ENCODE results near the gene PDSS2. TPM values are rescaled to one million over a fixed set of nuclear protein-coding genes. Genes with fewer than 3 reads are reported as not detected.

PDSS2 gene
- total RNA-seq, 4 donors from 2014 or later, result 4.3 to 14.7 (median 12.1) TPM

- H3K4me3 ChIP-seq, result no peak overlapping the region
- no peak for TF ChIP-seq POLR2AphosphoS5 (IDR thresholded peaks at IDR 0.05)
- no peak for TF ChIP-seq EP300 (IDR thresholded peaks at IDR 0.05)
- TF ChIP-seq CTCF (IDR thresholded peaks at IDR 0.05), result no peak
- no peak for TF ChIP-seq POLR2A (IDR thresholded peaks at IDR 0.05)
Measured at GRCh38 chr6:107399935-107400334, 59.4 kb downstream of the PDSS2 start.

DNA sequence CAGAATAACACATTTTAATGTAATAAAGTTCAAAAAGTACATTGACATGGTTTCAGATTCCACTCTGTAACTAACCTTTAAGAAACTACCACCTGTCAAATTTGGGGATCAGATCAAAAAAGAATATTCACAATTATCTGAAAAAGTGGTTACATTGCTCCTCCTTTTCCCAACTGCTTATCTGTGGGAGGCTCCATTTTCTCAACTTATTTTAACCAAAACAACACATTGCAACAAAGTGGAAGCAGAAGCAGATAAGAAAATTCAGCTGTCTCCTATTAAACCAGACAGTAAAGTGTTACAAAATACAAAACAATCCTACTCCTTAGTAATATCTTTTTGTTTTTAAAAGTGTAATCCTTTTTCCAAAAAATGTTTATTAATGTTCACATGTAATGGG lies 61.4 kb downstream of the PDSS2 start:
- H3K36me3 ChIP-seq, result peaks cover under 1% of the 10 kb centered on the region
- no peak for TF ChIP-seq POLR2A (IDR thresholded peaks at IDR 0.05)
- TF ChIP-seq EP300 (IDR thresholded peaks at IDR 0.05), result no peak
- TF ChIP-seq POLR2AphosphoS5 (IDR thresholded peaks at IDR 0.05), result no peak
- no peaks in the 10 kb centered on the region for H3K4me1 ChIP-seq
- DNase-seq (ENCODE audit: low spot score in 2 of 2), result no peak
- no peaks in the 10 kb centered on the region for H3K27me3 ChIP-seq
- no peak overlapping the region for H3K4me3 ChIP-seq
- H3K27ac ChIP-seq, result no peak overlapping the region
- peaks cover 4% of the 10 kb centered on the region for H3K9me3 ChIP-seq

More at GRCh38 chr6:107399935-107400334, 59.4 kb downstream of the PDSS2 start:
- WGBS, result 83% methylated on average over 1 of the region's 1 CpG
- Histone ChIP-seq H3K4me1 (no peaks in the 10 kb centered on the region), H3K9me3 (peaks cover 7% of the 10 kb centered on the region), H3K27ac (no peak overlapping the region), H3K27me3 (no peaks in the 10 kb centered on the region), H3K36me3 (peaks cover 5% of the 10 kb centered on the region)
- DNase-seq (ENCODE audit: low spot score in 2 of 2), result no peak

DNA sequence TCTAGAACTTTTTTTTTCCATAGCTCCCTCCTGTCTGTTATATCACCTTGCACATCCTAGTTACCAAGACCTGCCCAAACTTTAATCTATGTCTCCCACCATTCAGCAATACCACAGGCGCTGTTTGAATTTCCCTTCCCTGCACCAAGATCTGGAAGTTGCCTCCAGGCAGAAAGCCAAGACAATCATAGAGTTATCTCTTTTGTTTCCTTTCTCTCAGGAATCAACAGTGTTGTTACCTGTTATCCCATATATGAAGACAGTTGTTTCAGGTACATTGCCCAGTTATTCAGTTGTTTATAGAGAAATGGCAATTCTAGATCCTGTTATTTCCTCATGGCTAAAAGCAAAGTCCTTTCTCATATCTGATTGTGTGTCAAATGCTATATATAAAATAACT lies 63.2 kb downstream of the PDSS2 start:
- H3K9me3 ChIP-seq, result peaks cover 9% of the 10 kb centered on the region
- 97% methylated on average over 1 of the region's 1 CpG for WGBS
- H3K27ac ChIP-seq, result no peak overlapping the region
- no peaks in the 10 kb centered on the region for H3K36me3 ChIP-seq
- no peak for DNase-seq (ENCODE audit: low spot score in 2 of 2)
- no peaks in the 10 kb centered on the region for H3K27me3 ChIP-seq
- TF ChIP-seq CTCF (IDR thresholded peaks at IDR 0.05) (no peak), EP300 (IDR thresholded peaks at IDR 0.05) (no peak), POLR2A (IDR thresholded peaks at IDR 0.05) (no peak), POLR2AphosphoS5 (IDR thresholded peaks at IDR 0.05) (no peak)
- H3K4me1 ChIP-seq, result no peaks in the 10 kb centered on the region
- H3K4me3 ChIP-seq, result no peak overlapping the region

DNA sequence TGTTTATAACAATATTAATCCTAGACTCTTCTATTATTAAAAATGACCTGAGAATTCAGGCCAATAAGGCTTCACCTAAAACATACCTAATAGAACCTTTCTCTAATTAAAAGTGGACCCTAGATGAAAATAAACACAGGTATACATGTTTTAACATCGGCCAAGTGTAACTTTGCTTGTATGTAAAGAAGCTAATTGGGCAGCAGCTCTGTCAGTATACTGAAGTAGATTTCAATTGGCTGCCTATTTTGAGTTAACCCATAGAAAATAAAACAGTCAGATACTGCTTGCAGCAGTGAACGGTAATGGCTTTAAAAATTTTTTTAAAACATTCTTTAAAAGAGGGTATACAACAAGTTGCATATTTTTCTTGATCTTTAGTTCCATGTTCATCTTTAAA lies 67.3 kb downstream of the PDSS2 start:
- no peak overlapping the region for H3K4me3 ChIP-seq
- DNase-seq (ENCODE audit: low spot score in 2 of 2), result no peak
- TF ChIP-seq POLR2A (IDR thresholded peaks at IDR 0.05) (no peak), CTCF (IDR thresholded peaks at IDR 0.05) (no peak), EP300 (IDR thresholded peaks at IDR 0.05) (no peak), POLR2AphosphoS5 (IDR thresholded peaks at IDR 0.05) (no peak)
- H3K27ac ChIP-seq, result no peak overlapping the region
- WGBS, result 93% methylated on average over 2 of the region's 2 CpGs
- H3K36me3 ChIP-seq, result no peaks in the 10 kb centered on the region
- peaks cover 9% of the 10 kb centered on the region for H3K9me3 ChIP-seq
- H3K4me1 ChIP-seq, result no peaks in the 10 kb centered on the region
- no peaks in the 10 kb centered on the region for H3K27me3 ChIP-seq

DNA sequence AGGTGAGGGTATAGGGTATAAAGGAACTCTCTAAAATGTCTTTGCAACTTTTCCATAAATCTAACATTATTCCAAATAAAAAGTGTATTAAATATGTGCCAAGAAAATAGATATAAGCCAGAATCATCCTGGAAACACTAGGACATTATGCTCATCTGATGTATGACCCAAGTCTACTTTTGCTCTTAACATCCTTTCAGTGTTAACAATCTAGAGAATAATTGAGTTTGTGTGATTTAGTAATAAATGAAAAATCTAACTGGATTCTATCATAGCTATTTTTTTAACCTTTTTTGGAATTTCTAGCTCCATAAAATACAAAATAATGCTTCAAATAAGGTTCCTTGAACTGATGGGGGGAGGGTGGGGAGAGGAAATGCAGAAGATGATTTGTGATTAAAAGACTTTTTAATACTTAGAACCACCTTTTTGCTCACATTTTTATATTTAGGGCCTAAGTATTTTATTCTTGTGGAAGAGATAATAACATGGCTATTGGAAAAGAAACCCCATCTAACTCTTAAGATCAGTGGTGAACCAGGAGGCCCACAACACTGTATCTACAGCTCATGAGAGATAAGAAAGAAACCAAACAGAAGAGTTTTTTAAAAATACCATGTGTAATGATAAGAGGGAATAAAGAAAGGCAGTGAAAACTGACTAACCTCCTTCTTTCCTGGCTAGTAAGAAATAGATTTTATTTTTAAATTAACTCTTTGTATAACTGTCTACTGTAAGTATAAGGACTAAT lies 68.5 kb downstream of the PDSS2 start:
- no peaks in the 10 kb centered on the region for H3K27me3 ChIP-seq
- H3K27ac ChIP-seq, result no peak overlapping the region
- DNase-seq (ENCODE audit: low spot score in 2 of 2), result no peak
- no peak overlapping the region for H3K4me3 ChIP-seq
- H3K36me3 ChIP-seq, result no peaks in the 10 kb centered on the region
- no peaks in the 10 kb centered on the region for H3K4me1 ChIP-seq
- no peak for TF ChIP-seq POLR2AphosphoS5 (IDR thresholded peaks at IDR 0.05)
- TF ChIP-seq CTCF (IDR thresholded peaks at IDR 0.05), result no peak
- no peak for TF ChIP-seq EP300 (IDR thresholded peaks at IDR 0.05)
- TF ChIP-seq POLR2A (IDR thresholded peaks at IDR 0.05), result no peak
- peaks cover 9% of the 10 kb centered on the region for H3K9me3 ChIP-seq

Measured in suprapubic skin (tissue), 4 donors.